Glutamatergic neuron (in vitro differentiated cells): ENCODE measurements around the gene RAB8A. TPM values are rescaled to one million over a fixed set of nuclear protein-coding genes. Genes with fewer than 3 reads are reported as not detected.

Source experiments
- DNase-seq: peaks from one replicate; pipeline ENCODE4 v3.0.0; 2022
- H3K27ac Mint-ChIP-seq: one replicate; pipeline ENCODE4 v1.8.0; 2020; ENCODE audit warnings: mild to moderate bottlenecking, mixed read lengths, inconsistent platforms; ENCODE audit not compliant: unreplicated experiment
- H3K27me3 Mint-ChIP-seq: one replicate; pipeline ENCODE4 v1.8.0; 2020; ENCODE audit warnings: mild to moderate bottlenecking, moderate library complexity, mixed read lengths, inconsistent platforms; ENCODE audit not compliant: unreplicated experiment
- H3K36me3 Mint-ChIP-seq: one replicate; pipeline ENCODE4 v1.8.0; 2020; ENCODE audit warnings: mild to moderate bottlenecking, mixed read lengths, inconsistent platforms; ENCODE audit not compliant: unreplicated experiment
- H3K4me1 Mint-ChIP-seq: one replicate; pipeline ENCODE4 v1.8.0; 2020; ENCODE audit warnings: mild to moderate bottlenecking, low read depth, mixed read lengths, inconsistent platforms; ENCODE audit not compliant: unreplicated experiment
- H3K4me3 Mint-ChIP-seq: one replicate; pipeline ENCODE4 v1.8.0; 2020; ENCODE audit warnings: mild to moderate bottlenecking, mixed read lengths, inconsistent platforms; ENCODE audit not compliant: unreplicated experiment
- H3K9me3 Mint-ChIP-seq: one replicate; pipeline ENCODE4 v1.8.0; 2020; ENCODE audit warnings: mild to moderate bottlenecking, moderate library complexity, mixed read lengths, inconsistent platforms; ENCODE audit not compliant: unreplicated experiment
- total RNA-seq: library from RNA; stranded (reverse); fragmentation: NEBNext Ultra II Directional; extraction: Animal tissue kit (Norgen Biotek cat#: 25700); gene quantifications from one replicate; pipeline ENCODE4 v1.2.1, GENCODE V29; 2021; ENCODE audit not compliant: unreplicated experiment
- TF ChIP-seq, protein P1 (sequence below): fragments of 200-600 bp; sonication (generic); IDR thresholded peaks from one replicate; pipeline ENCODE4 v1.5.0; 2021; ENCODE audit not compliant: partially characterized antibody, unreplicated experiment

The RAB8A gene
- total RNA-seq, 1 donor from 2014 or later = 58.9 TPM

DNA sequence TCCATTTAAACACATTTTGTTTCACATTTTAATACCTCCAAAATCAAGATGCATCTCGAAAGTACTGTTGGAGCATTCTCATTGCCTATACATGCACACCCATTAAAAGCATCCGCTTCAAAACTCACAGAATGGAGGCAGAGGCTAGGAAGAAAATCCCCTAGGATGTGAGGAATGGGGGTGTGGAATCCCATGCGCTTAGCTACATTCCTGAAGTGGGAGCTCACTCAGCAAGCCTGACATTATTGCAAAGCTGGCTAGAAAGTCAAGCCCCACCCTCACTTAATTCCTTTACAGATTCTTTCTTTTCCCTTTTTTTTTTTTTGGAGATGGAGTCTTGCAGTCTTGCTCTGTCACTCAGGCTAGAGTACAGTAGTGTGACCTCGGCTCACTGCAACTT, 68.9 kb downstream of the RAB8A start:
- no peak overlapping the region for H3K4me3 Mint-ChIP-seq
- no peaks in the 10 kb centered on the region for H3K4me1 Mint-ChIP-seq
- TF ChIP-seq, protein P1, sequence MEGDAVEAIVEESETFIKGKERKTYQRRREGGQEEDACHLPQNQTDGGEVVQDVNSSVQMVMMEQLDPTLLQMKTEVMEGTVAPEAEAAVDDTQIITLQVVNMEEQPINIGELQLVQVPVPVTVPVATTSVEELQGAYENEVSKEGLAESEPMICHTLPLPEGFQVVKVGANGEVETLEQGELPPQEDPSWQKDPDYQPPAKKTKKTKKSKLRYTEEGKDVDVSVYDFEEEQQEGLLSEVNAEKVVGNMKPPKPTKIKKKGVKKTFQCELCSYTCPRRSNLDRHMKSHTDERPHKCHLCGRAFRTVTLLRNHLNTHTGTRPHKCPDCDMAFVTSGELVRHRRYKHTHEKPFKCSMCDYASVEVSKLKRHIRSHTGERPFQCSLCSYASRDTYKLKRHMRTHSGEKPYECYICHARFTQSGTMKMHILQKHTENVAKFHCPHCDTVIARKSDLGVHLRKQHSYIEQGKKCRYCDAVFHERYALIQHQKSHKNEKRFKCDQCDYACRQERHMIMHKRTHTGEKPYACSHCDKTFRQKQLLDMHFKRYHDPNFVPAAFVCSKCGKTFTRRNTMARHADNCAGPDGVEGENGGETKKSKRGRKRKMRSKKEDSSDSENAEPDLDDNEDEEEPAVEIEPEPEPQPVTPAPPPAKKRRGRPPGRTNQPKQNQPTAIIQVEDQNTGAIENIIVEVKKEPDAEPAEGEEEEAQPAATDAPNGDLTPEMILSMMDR = no peak
- peaks cover 5% of the 10 kb centered on the region for H3K9me3 Mint-ChIP-seq
- DNase-seq = no peak
- no peaks in the 10 kb centered on the region for H3K36me3 Mint-ChIP-seq
- no peak overlapping the region for H3K27ac Mint-ChIP-seq
- H3K27me3 Mint-ChIP-seq = peaks cover 8% of the 10 kb centered on the region

Other genes with a start within 250 kb of the RAB8A start
- not detected for gene CYP4F2, start 213.8 kb upstream of the RAB8A start, total RNA-seq
- not detected for gene CYP4F11, start 177.4 kb upstream of the RAB8A start, total RNA-seq
- not detected for gene OR10H4, start 162.9 kb upstream of the RAB8A start, total RNA-seq
- gene TPM4, start 35.4 kb upstream of the RAB8A start, total RNA-seq = 310 TPM
- gene HSH2D, start 31.8 kb downstream of the RAB8A start, total RNA-seq = not detected
- not detected for gene CIB3, start 61.6 kb downstream of the RAB8A start, total RNA-seq
- gene FAM32A, start 73.5 kb downstream of the RAB8A start, total RNA-seq = 103 TPM
- gene AP1M1, start 86.0 kb downstream of the RAB8A start, total RNA-seq = 87.6 TPM
- gene KLF2, start 212.9 kb downstream of the RAB8A start, total RNA-seq = not detected